NB4 (cell line): ENCODE data around the gene ACO2.

Experiments used
- DNase-seq: peaks from one replicate; pipeline ENCODE4 v3.0.0; 2010; ENCODE audit warnings: low read depth
- H3K4me3 ChIP-seq: one replicate; pipeline ENCODE4 v1.5.1; 2011; ENCODE audit warnings: mild to moderate bottlenecking, low read depth, low read length, moderate library complexity
- CTCF ChIP-seq: IDR thresholded peaks from one replicate; pipeline ENCODE4 v1.5.1; 2012; ENCODE audit warnings: low read depth, low read length
- MAX ChIP-seq: IDR thresholded peaks from 2 replicates; pipeline ENCODE4 v1.6.1; 2011; ENCODE audit warnings: low read depth, low read length
- MYC ChIP-seq: IDR thresholded peaks from 2 replicates; pipeline ENCODE4 v1.6.1; 2011; ENCODE audit warnings: low read depth, low read length
- POLR2A ChIP-seq: IDR thresholded peaks from 2 replicates; pipeline ENCODE4 v1.6.1; 2011; ENCODE audit warnings: mild to moderate bottlenecking; ENCODE audit not compliant: insufficient read length; ENCODE audit errors: extremely low read depth

ACO2 gene

GRCh38 chr22:41500303-41500702 lies 31.4 kb downstream of the ACO2 start:
- no peak for TF ChIP-seq CTCF
- TF ChIP-seq POLR2A = no peak
- TF ChIP-seq MYC = no peak
- TF ChIP-seq MAX = no peak
- DNase-seq = no peak
- no peak overlapping the region for H3K4me3 ChIP-seq

GRCh38 chr22:41501209-41501608 lies 32.3 kb downstream of the ACO2 start:
- peak; percentile 26 for TF ChIP-seq CTCF
- no peak for TF ChIP-seq MAX
- H3K4me3 ChIP-seq = no peak overlapping the region
- peak; percentile 48 for DNase-seq

- no peak for TF ChIP-seq MYC
- TF ChIP-seq POLR2A = no peak
- no peak for TF ChIP-seq MAX
- no peak for TF ChIP-seq CTCF
- no peak overlapping the region for H3K4me3 ChIP-seq
- peak; percentile 72 for DNase-seq
Observed at GRCh38 chr22:41504397-41504796, 35.5 kb downstream of the ACO2 start.

GRCh38 chr22:41504816-41505215 lies 35.9 kb downstream of the ACO2 start:
- H3K4me3 ChIP-seq = no peak overlapping the region
- TF ChIP-seq MAX = no peak
- TF ChIP-seq MYC = no peak
- TF ChIP-seq CTCF = no peak
- no peak for TF ChIP-seq POLR2A
- DNase-seq = no peak

- no peak for DNase-seq
- TF ChIP-seq POLR2A = no peak
- no peak for TF ChIP-seq MYC
- TF ChIP-seq CTCF = no peak
- no peak for TF ChIP-seq MAX
- no peak overlapping the region for H3K4me3 ChIP-seq
Observed at GRCh38 chr22:41505511-41506220, 36.7 kb downstream of the ACO2 start.
